VCaP (cell line): ENCODE data around the gene SLC19A1.

Source experiments
- H3K27ac ChIP-seq: fragments of 450-650 bp; 2 replicates; pipeline ENCODE4 v1.5.1; 2017
- TF ChIP-seq, protein P1 (sequence below): fragments of 450-650 bp; conservative IDR thresholded peaks from 2 replicates; pipeline ENCODE4 v1.5.1; 2017; ENCODE audit warnings: mild to moderate bottlenecking, moderate library complexity

The SLC19A1 gene

DNA sequence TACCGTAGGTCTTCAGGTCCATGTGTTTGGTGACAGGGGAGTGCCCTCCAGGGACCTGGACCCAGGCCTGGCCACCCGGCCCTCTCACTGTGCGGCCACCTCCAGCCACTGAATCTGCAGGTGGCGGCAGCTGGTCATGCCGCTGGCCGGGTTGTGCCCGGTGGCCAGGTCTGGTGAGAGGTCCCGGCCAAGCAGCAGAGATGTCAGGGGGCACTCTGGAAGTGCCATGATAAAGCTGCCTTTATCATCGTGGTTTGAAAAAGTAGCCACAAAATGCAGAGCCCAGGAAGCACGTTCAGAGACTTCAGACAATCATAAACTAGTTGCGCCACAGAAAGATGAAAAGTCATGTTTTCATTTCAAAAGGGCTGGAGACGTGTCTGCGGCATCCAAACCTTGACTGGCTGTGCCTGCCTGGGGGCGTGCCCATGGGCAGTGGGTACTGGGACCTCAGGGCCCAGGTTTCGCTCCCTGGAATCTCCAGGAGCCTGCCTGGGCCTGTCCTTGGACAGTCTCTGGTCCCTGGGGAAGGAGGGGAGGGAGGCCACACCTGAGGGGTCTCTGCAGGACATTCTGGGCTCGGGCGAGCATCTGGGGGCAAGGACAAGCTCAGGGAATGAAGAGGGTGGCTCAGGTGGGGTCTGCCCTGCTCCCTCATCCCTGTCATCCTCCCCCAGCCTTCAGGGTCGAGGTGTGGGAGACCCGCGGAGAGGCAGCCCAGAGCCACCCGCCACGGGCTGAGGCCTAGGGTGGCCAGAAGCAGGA, 92.4 kb downstream of the SLC19A1 start:
- TF ChIP-seq, protein P1, sequence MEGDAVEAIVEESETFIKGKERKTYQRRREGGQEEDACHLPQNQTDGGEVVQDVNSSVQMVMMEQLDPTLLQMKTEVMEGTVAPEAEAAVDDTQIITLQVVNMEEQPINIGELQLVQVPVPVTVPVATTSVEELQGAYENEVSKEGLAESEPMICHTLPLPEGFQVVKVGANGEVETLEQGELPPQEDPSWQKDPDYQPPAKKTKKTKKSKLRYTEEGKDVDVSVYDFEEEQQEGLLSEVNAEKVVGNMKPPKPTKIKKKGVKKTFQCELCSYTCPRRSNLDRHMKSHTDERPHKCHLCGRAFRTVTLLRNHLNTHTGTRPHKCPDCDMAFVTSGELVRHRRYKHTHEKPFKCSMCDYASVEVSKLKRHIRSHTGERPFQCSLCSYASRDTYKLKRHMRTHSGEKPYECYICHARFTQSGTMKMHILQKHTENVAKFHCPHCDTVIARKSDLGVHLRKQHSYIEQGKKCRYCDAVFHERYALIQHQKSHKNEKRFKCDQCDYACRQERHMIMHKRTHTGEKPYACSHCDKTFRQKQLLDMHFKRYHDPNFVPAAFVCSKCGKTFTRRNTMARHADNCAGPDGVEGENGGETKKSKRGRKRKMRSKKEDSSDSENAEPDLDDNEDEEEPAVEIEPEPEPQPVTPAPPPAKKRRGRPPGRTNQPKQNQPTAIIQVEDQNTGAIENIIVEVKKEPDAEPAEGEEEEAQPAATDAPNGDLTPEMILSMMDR = no peak
- H3K27ac ChIP-seq = no peak overlapping the region

DNA sequence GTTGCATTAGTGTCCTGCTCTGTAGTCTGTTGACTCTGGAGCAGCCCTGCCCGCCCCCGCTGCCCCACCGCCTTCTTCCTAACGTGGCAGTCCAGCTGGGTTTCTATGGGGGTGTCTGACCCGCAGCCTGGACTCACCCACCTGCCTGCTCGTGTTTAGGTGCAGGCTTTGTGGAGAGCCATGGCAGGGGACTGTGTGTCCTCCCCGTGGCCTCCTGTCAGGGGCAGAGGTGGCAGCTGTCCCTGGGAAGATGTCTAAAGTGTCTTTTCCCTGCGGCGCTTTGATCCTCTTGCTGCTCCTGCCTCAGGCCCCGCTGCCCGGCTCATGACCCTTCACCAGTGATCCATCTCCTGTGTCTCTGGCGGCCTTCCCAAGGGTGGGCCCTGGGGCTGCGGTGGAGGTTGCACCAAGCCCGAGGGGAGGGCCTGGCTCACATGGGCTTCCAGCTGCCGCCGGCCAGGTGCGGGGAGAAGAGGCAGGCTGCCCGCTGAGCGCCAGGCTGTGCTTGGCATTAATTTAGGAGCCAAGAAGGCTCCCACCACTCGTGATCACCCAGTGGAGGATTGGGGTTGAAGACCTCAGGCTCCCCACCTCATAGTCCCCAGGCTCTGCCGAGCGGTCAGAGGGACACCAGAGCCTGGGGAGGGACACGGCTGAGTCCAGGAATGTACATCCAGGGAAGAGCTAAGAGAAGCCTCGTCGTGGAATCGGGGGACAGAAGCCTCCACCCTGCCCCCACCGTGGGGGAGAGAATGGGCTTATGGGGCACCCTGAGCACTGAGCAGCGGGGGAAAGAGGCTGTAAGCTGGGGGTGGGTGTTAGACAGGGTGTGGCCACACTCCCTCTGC, 93.2 kb downstream of the SLC19A1 start:
- H3K27ac ChIP-seq = no peak overlapping the region

DNA sequence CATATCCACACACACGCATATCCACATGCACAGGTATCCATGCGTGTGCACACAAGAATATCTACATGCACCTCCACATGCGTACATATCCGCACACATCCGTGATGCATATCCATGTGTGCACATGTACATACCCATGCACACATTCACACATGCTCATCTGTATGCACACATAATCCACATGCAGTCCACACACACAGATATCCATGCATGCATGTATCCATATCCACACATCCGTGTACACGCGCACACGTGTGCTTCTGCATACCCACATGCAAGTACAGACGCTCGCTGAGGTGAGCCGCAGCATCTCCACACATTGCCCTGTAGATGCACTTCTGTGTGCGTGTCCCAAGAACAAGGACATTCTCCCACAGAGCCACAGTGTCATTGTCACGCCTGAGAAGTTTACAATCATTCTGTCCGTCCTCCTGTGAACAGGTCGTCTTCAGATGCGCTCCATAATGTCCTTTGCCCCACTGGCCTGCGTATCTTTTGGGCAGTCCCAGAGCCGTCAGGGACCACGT, 93.9 kb downstream of the SLC19A1 start:
- no peak overlapping the region for H3K27ac ChIP-seq
- TF ChIP-seq, protein P1 = no peak

More for the DNA sequence above, 93.2 kb downstream of the SLC19A1 start:
- TF ChIP-seq, protein P1 = no peak
